Sciatic nerve (tissue), 2 donors: ENCODE data around the gene ASPSCR1. TPM values are rescaled to one million over a fixed set of nuclear protein-coding genes. Genes with fewer than 3 reads are reported as not detected.

Experiments used
- ATAC-seq: fragments of 200-7000 bp; cut with Tn5 transposase; one replicate; pipeline ENCODE4 v1.9.1; 2020; ENCODE audit warnings: mild to moderate bottlenecking, moderate library complexity
- DNase-seq: peaks from one replicate; pipeline ENCODE4 v3.0.0-alpha.2; 2020; ENCODE audit warnings: low spot score
- intact Hi-C: fragments of 100-400 bp; cut with DNase I; formaldehyde crosslinking; loops from one replicate; pipeline ENCODE4 v1.14.2; 2022
- total RNA-seq: library from RNA; stranded (reverse); fragmentation: NEBNext Ultra II Directional; extraction: Animal tissue kit (Norgen Biotek cat#: 25700); gene quantifications from one replicate; pipeline ENCODE4 v1.2.1, GENCODE V29; 2021
- donor health status: DM: no; HTN: no; CAD: no.
- donor health status: DM: no; HTN: no; CAD: no.

The ASPSCR1 gene
- total RNA-seq, 1 donor from 2014 or later: 32.5 TPM

DNA sequence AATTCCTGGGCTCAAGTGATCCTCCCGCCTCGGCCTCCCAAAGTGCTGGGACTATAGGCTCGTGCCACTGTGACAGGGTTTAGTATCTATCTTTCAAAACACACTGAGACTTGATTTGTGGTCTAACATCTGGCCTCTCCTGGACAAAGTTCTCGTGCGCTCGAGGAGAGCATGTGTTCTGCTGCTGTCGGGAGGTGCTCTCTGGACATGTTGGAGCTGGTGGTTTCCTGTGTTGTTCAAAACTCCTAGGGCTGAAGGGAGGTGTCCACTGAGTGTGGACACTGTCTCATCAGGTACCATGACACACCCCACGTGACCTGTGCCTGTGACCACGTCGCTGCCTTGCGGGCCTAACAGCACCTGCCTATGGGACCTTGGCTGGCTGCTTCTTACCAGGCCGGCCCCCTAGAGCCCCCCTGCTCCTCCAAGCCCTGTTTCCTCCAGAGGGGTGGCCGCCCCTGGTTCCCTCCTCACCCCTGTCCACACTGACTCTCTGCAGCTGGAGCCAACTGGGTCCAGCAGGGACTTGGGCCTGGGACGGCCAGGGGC, 68.6 kb downstream of the ASPSCR1 start:
- ATAC-seq: no peak
- no peak for DNase-seq
- intact Hi-C loops: loop anchor here (10.0 kb wide), 1 partner anchor 269 kb away; the partner anchor contains the start of gene CD7

DNA sequence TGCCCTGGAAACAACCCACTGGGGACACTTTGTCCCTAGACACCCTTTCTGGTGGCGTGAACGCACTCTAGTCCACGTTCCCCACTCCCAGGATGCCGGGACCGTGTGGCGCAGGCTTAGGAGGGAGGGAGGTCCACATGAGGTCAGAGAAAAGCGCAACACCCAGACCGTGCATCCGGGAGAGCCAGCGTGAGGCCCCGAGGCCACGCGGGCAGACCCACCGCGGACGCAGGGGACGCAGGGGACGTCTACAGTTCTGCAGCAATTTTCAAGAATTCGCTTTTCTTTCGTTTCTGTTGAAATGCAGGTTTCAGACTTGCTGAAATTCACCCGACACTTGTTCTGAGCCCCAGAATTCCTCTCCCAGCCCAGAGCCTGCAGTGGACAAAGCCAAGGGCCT, 69.5 kb downstream of the ASPSCR1 start:
- intact Hi-C loops: loop anchor here (10.0 kb wide), 1 partner anchor 268 kb away; the partner anchor contains the start of gene CD7
- ATAC-seq: no peak
- no peak for DNase-seq

DNA sequence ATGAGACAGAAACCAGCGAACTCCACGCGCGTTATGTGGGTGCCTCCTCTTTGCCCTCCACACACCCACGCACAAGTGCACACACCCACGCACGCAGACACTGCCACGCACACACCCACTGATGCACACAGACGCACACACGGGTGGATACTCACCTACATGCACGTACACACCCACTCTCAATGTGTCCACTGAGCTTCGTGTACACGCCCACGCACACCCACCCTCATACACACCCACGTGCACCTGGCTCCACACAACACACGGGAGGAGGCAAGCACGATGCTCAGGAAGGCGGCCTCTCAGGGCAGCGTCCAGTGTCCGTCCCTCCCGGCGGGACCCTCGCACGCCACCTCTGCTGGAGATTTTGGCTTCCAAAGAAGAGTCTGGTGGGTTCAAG, 70.0 kb downstream of the ASPSCR1 start:
- ATAC-seq: no peak
- intact Hi-C loops: loop anchor here (10.0 kb wide), 1 partner anchor 267 kb away; the partner anchor contains the start of gene CD7
- no peak for DNase-seq

DNA sequence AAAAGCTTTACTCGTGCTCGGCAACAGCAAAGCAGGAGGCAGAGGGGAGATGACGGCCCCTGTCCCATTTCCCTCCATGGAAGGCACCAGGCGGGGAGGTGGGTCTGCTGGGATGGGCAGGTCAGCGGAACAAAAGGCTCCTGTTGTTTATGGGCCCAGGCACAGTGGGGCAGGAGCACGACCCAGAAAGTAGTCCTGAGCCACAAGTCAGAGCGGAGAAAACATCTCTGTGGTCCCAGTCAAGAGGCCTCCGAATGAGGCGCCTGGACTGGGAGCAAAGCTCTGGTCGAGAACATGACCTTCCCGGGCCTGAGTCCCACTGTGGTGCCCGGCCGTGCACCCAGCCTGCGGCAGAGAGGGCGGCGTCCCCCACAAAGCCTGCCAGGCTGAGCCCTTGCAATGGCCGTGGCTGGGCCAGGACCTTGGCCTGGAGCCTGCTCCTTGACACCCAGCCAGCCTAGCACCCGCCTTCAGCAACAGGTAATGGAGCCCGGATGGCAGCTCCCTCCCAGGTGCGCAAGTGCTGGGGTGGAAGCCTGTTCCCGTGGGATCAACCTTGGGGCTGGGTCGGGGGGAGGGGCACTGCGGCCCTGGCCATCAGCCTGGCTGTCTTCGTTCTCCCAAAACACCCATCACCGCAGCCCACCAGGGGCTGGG, 70.6 kb downstream of the ASPSCR1 start:
- ATAC-seq (no peak), DNase-seq (no peak)
- intact Hi-C loops: loop anchor here (10.0 kb wide), 1 partner anchor 267 kb away; the partner anchor contains the start of gene CD7

DNA sequence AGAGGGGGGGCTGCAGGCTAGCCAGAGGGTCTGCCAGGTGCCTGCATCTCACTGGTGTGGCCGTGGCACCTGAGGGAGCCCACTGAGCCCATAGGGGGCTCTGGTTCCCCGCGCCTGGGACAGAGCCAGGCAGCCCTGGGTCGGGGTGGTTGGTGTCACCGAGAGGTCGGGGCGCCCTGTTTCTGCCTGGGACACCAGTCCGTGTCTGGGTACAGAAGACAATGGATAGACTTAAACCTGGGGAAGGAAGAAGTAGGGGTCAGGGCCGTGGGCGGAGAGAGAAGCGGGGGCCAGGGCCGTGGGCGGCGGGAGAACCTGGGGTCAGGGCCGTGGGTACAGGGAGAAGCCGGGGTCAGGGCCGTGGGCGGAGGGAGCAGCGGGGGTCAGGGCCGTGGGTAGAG, 71.1 kb downstream of the ASPSCR1 start:
- no peak for ATAC-seq
- intact Hi-C loops: loop anchor here (10.0 kb wide), 1 partner anchor 266 kb away; the partner anchor contains the start of gene CD7
- DNase-seq: no peak

DNA sequence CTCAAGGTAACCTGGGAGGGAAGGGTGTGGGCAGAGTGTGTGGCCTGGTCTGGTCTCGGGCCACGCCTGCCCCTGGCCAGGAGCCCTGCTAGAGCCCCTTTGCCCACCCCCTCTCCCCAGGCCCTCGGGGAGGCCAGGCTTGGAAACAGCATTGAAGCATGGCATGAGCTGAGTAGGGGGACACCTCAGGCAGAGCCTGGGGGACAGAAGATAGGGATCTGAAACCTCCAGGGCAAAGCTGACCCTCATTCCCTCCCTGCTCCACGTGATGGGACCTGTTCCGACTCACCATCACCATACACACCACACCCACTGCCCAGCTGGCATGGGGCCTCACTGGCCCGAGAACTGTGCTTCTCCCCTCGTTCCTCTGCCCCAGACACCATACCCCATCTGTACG, 71.7 kb downstream of the ASPSCR1 start:
- ATAC-seq (no peak), DNase-seq (no peak)
- intact Hi-C loops: loop anchor here (10.0 kb wide), 1 partner anchor 266 kb away; the partner anchor contains the start of gene CD7

DNA sequence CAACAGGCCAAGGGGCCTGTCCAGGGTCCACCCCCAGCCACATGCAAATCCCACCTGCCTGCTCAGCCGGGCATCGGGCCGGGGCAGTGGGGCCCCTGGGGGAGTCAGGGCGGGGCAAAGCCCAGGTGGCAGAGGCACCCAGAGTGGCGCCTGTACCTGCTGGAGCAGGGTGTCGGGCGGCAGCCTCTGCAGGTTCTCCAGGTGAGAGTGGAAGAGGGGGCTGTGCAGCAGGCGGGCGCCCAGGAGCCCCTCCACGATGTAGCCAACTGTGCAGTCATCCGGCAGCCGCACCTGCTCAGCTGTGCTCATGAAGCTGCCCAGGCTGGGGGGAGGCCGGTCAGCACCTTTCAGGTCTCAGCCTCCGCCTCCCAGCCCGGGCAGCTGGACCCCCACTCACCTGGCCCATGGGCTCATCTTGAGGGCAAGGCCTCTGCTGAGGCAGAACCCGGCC, 72.1 kb downstream of the ASPSCR1 start:
- intact Hi-C loops: loop anchor here (10.0 kb wide), 1 partner anchor 265 kb away; the partner anchor contains the start of gene CD7
- DNase-seq (no peak), ATAC-seq (no peak)

DNA sequence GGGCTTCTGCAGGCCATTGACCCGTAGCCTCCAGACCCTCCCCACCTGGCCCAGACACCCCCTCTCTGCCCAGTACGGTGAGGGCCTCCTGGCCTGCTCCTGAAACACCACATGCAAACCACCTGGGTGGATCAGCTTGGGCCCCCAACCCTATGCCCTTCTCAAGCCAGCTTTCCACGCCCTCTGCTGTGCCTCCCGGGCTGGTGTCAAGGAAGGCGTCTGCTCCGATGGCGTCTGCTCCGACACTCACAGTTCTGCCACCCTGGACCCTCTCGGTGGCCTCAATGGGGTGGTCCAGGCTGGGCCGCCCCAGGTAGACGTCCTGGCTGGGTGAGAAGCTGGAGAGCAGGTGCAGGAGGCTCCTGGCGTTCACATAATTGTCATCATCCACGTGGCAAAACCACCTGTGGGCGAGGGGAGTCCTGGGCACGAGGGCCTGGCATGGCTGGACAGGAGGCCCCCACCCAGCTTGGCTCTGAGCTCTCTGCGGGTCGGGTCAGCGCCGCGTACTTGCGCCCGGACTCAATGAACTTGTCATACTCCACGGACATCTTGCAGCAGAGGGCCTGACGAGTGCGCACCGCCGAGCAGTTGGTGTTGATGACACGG, 72.8 kb downstream of the ASPSCR1 start:
- DNase-seq: no peak
- ATAC-seq: no peak
- intact Hi-C loops: no loop called here

DNA sequence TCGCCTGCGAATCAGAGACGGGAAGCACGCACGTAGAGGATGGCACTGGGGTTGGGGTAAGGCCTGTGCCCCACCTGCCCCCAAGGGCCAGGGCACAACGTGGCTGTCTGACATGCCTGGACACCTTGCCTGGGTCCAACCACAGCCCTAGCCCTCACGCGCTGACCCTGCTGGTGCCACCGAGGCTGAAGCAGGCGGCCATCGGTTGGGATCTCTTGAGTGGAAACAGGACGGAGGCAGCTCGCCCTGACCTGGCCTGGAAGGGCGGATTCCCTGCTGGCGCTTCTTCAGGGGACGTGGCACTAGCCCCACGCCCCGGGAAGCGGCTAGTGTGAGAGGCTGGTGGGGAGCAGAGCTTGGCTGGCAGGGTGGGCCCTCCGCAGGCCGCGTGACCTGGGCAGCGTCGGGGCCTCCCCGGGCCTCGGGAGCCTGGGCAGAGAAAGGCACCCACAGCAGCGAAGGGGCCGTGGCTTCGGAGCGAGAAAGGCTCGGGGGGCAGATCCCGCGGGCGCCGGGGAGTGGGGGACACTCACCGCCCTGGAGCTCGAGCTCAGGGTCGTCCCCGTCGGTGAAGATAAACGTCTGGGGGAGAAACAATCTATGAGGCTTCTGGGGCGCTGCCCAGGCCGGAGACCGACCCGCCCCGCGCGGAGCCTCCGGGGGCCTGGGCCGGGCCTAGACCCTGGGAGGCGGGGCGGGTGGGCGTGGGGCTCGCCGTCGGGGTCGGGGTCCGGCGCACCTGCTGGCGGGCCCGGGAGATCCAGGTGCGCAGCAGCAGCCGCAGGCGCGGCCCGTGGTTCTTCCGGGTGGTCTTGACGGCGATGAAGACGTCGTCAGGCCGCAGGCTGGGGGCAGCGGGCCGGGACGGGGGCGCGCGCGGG, 73.6 kb downstream of the ASPSCR1 start:
- ATAC-seq (peak; percentile 28), DNase-seq (no peak)
- intact Hi-C loops: no loop called here

DNA sequence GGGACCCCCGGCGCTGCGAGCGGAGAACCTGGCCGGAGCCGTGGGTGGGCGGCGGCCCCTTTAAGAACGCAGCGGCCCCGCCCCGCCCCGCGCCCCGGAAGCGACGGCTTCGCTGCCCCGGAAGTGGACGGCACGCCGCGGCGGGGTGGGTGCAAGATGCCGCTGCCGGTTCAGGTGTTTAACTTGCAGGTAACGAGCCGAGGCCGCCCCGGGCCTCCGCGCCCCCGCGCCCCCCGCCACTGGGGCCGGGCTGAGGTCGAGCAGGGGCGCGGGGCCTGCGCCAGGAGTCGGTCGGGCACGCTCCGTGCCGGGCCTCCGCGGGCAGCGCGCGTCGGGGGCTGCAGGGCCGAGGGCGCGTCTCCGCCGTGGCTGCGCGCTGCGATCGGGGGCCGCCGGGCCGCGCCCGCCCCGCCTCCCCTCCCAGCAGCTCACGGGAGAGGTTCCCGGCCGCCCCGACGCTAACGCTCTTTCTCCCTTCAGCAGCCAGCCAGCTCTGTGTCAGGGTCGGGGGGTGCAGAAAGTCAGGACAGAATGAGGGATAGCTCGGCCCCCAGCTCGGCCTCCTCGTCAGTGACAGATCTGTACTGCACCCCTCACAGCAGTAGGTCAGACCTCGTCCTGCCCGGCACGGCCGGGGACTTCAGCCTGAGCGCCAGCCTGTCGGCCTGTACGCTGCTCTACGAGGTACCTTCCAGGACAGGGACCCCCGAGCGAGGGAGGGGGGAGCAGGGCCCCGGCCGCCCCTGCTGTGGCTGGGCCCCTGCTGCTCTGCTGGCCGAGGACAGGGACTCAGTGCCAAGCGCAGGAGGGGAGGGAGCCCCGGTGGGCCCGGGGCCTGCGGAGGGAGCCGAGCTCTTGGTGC, 74.6 kb downstream of the ASPSCR1 start, which contains the start of the genes GPS1 and RFNG:
GPS1 (plus strand) TSS at position 123 of the 862 bp plus-strand sequence; CDS start at position 157, 34 bp downstream.
RFNG (minus strand) TSS at position 36 of the 862 bp plus-strand sequence. CDS start 45 bp downstream, outside the sequence.
- peak; percentile 69 for ATAC-seq
- peak; percentile 88 for DNase-seq
- intact Hi-C loops: no loop called here

DNA sequence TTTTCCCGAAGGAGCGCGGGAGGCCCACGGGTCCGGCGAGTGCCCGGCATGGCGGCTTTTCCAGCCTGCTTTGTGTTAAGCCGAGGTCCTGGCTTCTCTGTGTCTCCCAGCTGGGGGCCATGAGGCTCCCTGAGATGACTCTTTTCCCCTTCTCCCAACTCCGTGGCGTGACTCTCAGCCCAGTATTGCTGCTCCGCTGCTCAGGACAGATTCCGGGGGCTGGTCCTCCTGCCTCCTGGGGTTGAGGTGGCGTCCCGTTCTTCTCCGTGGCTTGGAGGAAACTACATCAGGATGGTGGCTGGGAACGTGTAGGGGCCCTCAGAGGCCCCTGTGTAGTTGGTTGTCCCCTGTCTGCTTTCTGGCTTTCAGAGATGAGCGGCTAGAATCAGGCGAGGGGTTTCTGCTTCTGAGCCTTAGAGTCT, 75.2 kb downstream of the ASPSCR1 start:
- ATAC-seq: no peak
- intact Hi-C loops: no loop called here
- DNase-seq: no peak

DNA sequence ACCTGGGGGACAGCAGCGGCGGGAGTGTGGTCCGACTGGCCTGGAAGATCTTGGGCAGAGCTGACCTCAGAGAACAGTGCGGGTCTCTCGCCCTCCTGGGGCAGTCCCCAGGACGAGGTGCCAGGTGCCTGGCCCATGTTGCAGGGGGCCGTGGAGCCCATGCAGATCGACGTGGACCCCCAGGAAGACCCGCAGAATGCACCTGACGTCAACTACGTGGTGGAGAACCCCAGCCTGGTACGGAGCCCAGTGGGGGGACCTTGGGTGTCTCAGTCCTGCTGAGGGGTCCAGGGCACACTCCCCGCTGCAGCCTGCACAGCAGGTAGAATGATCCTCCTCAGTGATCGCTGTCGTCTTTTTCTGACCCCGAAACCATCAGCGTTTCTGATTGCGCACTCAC, 75.7 kb downstream of the ASPSCR1 start:
- ATAC-seq: no peak
- intact Hi-C loops: no loop called here
- DNase-seq: no peak

DNA sequence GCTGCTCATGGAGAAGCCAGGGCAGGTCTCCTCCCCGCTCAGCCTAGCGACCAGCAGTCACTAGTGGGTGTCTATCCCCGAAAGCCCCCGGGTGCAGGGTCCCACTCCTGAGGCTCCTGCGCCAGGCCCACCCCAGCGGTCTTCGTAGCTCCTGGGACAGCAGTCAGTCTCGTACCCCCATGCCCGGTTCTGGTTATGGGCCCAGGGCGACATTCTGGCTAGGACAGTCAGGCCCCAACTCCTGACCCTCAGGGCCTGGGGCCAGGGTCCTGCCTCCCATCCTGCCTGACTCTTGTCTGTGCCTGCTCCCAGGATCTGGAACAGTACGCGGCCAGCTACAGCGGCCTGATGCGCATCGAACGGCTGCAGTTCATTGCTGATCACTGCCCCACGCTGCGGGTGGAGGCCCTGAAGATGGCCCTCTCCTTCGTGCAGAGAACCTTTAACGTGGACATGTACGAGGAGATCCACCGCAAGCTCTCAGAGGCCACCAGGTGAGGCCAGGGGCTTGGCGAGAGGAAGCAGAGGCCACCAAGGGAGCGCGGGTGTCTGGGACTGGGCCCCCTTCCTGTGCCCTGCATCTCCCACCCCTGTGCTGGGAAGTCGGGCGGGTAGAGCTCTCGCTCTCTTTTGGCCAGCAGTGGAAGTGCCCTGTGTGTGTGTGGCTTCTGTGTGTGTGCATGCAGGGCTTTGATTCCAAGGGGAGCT, 76.3 kb downstream of the ASPSCR1 start:
- intact Hi-C loops: no loop called here
- DNase-seq: no peak

DNA sequence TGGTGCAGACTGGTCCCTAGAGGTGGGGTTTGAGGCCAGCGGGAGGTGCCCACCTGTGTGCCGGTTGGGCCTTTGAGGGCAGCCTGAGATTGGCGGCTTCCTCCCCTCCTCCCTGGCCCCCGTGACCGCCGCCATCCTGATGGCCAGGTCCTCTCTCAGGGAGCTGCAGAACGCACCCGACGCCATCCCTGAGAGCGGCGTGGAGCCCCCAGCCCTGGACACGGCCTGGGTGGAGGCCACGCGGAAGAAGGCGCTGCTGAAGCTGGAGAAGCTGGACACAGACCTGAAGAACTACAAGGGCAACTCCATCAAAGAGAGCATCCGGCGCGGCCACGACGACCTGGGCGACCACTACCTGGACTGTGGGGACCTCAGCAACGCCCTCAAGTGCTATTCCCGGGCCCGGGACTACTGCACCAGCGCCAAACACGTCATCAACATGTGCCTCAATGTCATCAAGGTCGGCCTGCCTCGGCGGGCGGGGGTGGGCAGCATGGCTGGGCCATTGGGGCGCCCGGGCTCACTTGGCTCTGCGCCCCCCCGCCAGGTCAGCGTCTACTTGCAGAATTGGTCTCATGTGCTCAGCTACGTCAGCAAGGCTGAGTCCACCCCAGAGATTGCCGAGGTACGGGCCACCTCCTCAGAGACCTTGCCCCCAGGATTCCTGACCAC, 77.1 kb downstream of the ASPSCR1 start:
- no peak for DNase-seq
- intact Hi-C loops: no loop called here

More for the DNA sequence above, 76.3 kb downstream of the ASPSCR1 start:
- ATAC-seq: no peak

DNA sequence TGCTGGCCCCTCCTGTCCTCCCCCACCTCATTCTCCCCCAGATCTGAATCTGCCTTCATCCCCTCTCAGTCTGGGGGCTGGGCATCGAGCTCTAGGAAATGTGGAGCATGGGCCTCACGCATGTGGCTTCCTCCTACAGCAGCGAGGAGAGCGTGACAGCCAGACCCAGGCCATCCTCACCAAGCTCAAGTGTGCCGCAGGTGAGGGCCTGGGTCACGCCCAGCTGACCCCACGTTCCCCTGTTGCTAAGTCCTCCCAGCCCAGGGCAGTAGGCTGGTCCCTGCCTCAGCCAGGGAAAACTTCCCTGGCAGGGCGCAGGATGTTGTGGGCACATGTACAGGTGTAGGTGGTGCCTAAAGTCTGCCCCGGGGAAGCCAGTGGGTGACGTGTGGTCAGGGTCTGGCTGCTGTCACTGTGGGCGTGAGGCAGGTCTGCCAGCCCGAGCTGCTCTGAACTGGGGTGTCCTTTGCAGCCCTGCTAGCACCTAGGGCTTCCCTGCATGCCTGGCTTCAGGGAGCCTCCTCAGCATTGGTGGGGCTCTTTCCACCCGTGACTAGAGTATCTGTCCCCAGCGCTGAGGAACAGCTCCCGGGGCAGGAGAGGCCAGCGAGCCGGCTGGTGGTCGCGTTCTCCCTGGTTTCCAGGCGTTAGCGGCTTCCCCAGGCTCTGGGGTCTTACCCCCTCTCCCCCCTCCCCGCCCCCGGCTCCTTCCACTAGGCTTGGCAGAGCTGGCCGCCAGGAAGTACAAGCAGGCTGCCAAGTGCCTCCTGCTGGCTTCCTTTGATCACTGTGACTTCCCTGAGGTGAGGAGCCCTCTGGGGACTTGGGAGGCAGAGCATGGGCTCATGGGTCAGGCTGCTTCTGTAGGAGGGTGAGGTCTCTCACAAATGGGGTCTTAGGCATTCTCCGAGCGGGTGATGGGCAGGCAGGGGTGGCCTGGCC, 77.9 kb downstream of the ASPSCR1 start:
- DNase-seq (no peak), ATAC-seq (no peak)
- intact Hi-C loops: no loop called here

More for the DNA sequence above, 77.1 kb downstream of the ASPSCR1 start:
- no peak for ATAC-seq
